Tibial artery (tissue), 4 donors: ENCODE results near the gene PIGX.

Experiments
- DNase-seq, 2 donors: peaks; one replicate each; pipeline ENCODE4 v3.0.0-alpha.2; 2019
- H3K27ac ChIP-seq, 2 donors: fragments of 200-600 bp; sonication (generic) in 1 of 2; 1 replicate in 1 of 2; 2 replicates in 1 of 2; pipeline ENCODE4 v1.5.1; 2018 to 2019; ENCODE audit warnings: mild to moderate bottlenecking in 1 of 2
- H3K27me3 ChIP-seq, 2 donors: fragments of 200-600 bp; sonication (generic) in 1 of 2; one replicate each; pipeline versions ENCODE4 v1.5.1 to v1.6.0; 2016 to 2019
- H3K36me3 ChIP-seq, 3 donors: fragments of 200-600 bp; sonication (generic) in 2 of 3; one replicate each; pipeline ENCODE4 v1.5.1; 2016 to 2019; ENCODE audit warnings: mild to moderate bottlenecking in 2 of 3
- H3K4me1 ChIP-seq, 4 donors: fragments of 200-600 bp; sonication (generic) in 2 of 4; 1 replicate in 3 of 4; 2 replicates in 1 of 4; pipeline ENCODE4 v1.5.1; 2016 to 2019
- H3K4me3 ChIP-seq, 2 donors: fragments of 200-600 bp; sonication (generic) in 1 of 2; 1 replicate in 1 of 2; 2 replicates in 1 of 2; pipeline ENCODE4 v1.5.1; 2018 to 2019; ENCODE audit warnings: mild to moderate bottlenecking in 2 of 2
- H3K9me3 ChIP-seq, 3 donors: fragments of 200-600 bp; sonication (generic) in 1 of 3; one replicate each; pipeline ENCODE4 v1.5.1; 2016 to 2019
- CTCF ChIP-seq, 2 experiments: fragments of 200-600 bp in 1 of 2; fragments of 450-650 bp in 1 of 2; IDR thresholded peaks; one replicate each; pipeline ENCODE4 v1.5.1; 2017 to 2019; ENCODE audit warnings: antibody characterized with exemption in 2 of 2, mild to moderate bottlenecking in 1 of 2, moderate library complexity in 1 of 2
- intact Hi-C: fragments of 100-400 bp; cut with DNase I; formaldehyde crosslinking; loops from one replicate; pipeline ENCODE4 v1.15.0; 2023; ENCODE audit warnings: low total_unique reads

Gene PIGX

GRCh38 chr3:196711838-196712513 lies at the start of gene PIGX, which contains the start of gene CEP19:
PIGX (plus strand) TSS chr3:196712377.
CEP19 (minus strand) TSS chr3:196712250; CDS start chr3:196708657, 3,593 bp downstream.
- peak; percentile 75 to 89 for DNase-seq
- no peaks in the 10 kb centered on the region for H3K9me3 ChIP-seq
- intact Hi-C loops, result no loop called here
- H3K27ac ChIP-seq, result peak within 1 kb of the TSS; percentile 94 to 95
- H3K27me3 ChIP-seq, result no peaks in the 10 kb centered on the region
- H3K4me3 ChIP-seq, result peak within 1 kb of the TSS; percentile 70 to 74
- peak; percentile 23 to 35 for TF ChIP-seq CTCF (IDR thresholded peaks at IDR 0.05)
- H3K4me1 ChIP-seq, result peaks cover 0 to 18% (median 13%) of the 10 kb centered on the region in 4 donors
- H3K36me3 ChIP-seq, result no peaks in the 10 kb centered on the region

GRCh38 chr3:196662711-196663571 lies 49.2 kb upstream of the PIGX start:
- peaks cover 0 to 9% of the 10 kb centered on the region in 2 donors for H3K27me3 ChIP-seq
- intact Hi-C loops, result no loop called here
- no peak overlapping the region for H3K4me3 ChIP-seq
- no peak overlapping the region for H3K27ac ChIP-seq
- H3K36me3 ChIP-seq, result no peaks in the 10 kb centered on the region
- no peak for DNase-seq
- no peaks in the 10 kb centered on the region for H3K4me1 ChIP-seq
- no peak for TF ChIP-seq CTCF (IDR thresholded peaks at IDR 0.05)
- no peaks in the 10 kb centered on the region for H3K9me3 ChIP-seq

GRCh38 chr3:196666001-196666867 lies 45.9 kb upstream of the PIGX start:
- H3K27ac ChIP-seq, result no peak overlapping the region
- H3K36me3 ChIP-seq, result no peaks in the 10 kb centered on the region
- H3K9me3 ChIP-seq, result no peaks in the 10 kb centered on the region
- no peak overlapping the region for H3K4me3 ChIP-seq
- no peaks in the 10 kb centered on the region for H3K4me1 ChIP-seq
- TF ChIP-seq CTCF (IDR thresholded peaks at IDR 0.05), result no peak
- no peak for DNase-seq
- intact Hi-C loops, result no loop called here
- H3K27me3 ChIP-seq, result peaks cover 0 to 17% of the 10 kb centered on the region in 2 donors

GRCh38 chr3:196667056-196667825 lies 44.9 kb upstream of the PIGX start:
- no peak for DNase-seq
- Histone ChIP-seq H3K27me3 (peaks cover 0 to 17% of the 10 kb centered on the region in 2 donors), H3K27ac (no peak overlapping the region), H3K9me3 (no peaks in the 10 kb centered on the region), H3K4me3 (no peak overlapping the region), H3K36me3 (no peaks in the 10 kb centered on the region), H3K4me1 (no peaks in the 10 kb centered on the region)
- intact Hi-C loops, result no loop called here
- no peak for TF ChIP-seq CTCF (IDR thresholded peaks at IDR 0.05)
